HG03039 (cell line): ENCODE data around the gene CDA.

Source experiments
- ATAC-seq: cut with Tn5 transposase; IDR thresholded peaks from one replicate; pipeline ENCODE4 v1.9.1; 2021; ENCODE audit warnings: mild to moderate bottlenecking, moderate library complexity; ENCODE audit not compliant: unreplicated experiment

The CDA gene

DNA sequence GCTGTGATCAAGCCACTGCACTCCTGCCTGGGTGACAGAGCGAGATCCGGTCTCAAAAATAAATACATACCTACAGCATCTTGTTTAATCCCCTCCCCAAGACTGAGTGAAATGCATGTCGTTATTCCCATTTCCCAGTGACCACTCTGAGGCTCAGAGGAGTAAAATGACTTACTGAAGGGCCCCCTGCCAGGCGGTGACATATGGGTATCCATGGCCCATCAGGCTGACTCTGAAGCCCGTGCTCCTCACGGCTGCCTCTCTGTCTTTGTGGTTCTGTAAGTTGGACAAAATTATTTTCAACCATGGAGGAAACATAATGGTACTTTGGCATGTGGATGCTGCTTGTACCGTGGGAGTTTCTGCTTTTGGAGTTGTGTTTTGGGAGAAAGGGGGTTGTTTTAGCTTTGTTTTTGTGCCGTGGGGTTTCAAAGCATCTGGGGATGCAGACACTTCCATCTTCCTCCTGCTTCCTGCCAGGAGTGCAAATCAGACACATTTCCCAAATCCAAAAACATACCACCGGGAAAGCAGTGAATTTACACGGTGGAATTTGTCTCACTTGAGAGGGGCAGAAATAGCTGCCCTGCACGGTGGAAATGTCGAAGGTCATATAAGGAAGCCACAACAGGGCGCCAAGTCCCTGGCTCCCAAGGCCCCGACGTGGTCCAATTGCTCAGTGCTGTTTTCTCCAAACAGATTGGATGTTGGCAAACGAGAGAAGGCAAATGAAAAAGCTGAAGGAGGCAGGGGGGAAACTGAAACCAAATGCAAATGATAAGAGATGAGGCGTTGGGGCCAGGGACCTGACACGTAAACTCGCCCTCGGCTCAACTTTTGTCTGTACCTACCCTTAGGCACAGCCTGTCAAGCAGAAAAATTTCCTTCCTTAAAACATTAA, 27.3 kb downstream of the CDA start:
- ATAC-seq, result no peak

DNA sequence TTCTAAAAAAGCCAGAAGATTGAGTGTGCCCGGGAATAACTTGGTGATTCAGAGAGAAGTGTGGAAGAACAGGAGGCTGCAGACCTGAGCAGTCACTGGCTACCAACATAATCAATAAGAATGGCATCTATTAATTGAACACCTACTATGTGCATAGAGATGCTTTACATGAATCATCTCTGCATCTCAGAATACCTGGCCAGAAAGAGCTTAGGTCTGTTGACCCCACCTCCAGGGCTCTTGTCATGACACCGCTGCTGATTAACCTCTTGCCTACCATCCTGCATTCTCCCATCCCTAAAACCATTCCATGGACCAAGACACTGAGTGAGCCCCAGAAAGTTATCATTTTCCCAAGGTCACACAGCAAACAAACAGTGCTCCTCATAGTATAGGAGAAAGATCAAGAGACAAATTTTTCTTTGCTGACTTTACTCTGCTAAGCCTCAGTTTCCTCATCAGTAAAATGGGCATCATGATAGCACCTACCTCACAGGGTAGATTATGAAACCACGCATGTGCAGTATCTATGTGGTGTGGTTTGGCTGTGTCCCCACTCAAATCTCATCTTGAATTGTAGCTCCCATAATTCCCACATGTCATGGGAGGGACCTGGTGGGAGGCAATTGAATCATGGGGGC, 28.1 kb downstream of the CDA start:
- no peak for ATAC-seq

DNA sequence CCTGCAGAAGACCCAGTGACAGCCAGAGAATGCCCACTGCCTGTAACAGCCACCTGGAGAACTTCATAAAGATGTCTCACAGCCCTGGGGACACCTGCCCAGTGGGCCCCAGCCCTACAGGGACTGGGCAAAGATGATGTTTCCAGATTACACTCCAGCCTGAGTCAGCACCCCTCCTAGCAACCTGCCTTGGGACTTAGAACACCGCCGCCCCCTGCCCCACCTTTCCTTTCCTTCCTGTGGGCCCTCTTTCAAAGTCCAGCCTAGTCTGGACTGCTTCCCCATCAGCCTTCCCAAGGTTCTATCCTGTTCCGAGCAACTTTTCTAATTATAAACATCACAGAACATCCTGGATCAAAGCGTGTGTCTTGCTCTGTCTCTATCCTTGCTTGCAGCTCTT, 29.7 kb downstream of the CDA start:
- ATAC-seq, result no peak

DNA sequence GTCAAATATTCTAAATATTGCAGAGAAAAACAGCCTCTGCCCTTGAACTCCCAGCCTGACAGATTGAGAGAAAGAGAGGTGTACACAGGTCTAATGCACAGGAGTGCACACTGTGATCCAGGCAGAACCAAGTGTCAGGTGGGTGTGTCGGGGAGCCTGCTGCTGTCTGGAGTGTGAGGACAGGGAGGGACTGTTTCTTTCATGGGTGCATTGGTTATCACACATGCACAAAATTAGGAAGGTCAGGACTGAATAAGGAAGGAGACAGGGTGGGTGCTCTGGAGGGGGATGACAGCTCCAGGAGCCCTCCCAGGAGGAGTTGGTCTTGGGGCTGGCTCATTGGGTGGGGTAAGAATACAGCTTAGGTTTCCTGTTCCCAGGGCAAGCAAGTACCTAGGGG, 31.1 kb downstream of the CDA start:
- no peak for ATAC-seq

DNA sequence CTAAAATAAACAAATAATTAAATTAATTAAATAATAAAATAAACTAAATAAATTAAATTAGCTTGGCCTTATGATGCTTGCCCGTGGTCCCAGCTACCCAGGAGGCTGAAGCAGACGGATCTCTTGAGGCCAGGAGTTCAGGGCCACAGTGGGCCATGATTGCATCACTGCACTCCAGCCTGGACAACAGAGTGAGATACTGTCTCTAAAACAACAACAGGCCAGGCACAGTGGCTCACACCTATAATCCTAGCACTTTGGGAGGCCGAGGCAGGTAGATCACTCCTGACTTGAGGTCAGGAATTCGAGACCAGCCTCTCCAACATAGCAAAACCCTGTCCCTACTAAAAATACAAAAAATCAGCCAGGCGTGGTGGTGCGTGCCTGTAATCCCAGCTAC, 32.1 kb downstream of the CDA start:
- ATAC-seq, result no peak

DNA sequence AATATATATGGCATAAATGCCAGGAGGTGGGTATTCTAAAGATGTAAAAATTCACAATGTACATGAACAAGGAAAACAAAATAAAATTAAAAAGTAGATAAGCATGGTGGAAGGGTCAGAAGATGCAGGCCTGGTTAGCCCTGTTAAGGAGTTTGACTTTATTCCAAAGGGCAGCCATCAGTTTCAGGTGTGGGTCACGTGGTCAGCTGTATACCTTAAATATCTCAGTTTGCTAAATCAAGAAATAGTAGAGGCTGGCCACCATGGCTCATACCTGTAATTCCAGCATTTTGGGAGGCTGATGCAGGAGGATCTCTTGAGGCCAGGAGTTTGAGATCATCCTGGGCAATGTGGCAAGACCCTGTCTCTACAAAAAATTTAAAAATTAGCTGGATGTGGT, 35.8 kb downstream of the CDA start:
- ATAC-seq, result no peak

DNA sequence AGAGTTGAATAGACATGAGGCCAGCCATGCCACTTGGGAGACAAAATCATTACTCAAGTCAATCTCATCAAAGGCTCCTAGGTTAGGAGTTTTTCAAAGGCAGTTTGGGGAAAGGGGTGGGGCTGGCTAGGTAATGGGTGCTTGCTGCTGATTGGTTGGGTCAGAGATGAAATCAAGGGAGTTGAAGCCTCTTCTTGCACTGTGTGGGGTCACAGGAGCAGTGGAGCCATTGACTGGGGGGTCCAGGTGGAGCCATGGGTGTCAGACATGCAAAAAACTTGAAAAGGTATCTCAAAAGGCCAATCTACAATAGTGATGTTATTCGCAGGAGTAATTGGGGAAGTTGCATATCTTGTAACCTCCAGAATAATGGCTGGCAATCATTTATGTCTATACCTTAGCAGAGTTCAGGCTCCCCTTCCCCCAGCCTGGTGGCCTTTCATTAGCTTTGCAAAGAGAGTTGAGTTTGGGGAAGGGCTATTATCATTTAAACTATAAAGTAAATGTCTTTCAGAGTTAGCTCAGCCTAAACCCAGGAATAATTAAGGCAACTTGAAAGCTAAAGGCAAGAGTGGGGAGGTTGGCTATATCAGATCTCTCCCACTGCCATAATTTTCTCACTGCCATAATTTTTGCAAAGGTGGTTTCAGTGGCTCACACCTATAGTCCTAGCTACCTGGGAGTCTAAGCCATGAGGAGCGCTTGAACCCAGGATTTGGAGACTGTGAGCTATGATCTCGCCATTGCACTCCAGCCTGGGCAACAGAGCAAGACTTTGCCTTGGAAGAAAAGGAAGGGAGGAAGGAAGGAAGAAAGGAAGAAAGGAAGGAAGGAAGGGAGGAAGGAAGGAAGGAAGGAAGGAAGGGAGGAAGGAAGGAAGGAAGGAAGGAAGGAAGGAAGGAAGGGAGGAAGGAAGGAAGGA, 36.5 kb downstream of the CDA start:
- ATAC-seq, result no peak

DNA sequence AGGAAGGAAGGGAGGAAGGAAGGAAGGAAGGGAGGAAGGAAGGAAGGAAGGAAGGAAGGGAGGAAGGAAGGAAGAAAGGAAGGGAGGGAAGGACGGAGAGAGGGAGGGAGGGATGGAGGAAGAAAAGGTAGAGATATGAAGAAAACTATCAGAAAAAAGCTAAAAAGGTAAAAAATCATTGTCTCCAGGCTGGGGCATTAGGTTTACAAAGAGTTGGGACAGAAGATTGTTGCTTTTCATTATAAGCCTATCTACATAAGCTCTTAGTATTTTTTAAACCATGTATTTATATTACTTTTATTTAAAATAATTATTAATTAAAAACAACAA, 37.2 kb downstream of the CDA start:
- ATAC-seq, result no peak

DNA sequence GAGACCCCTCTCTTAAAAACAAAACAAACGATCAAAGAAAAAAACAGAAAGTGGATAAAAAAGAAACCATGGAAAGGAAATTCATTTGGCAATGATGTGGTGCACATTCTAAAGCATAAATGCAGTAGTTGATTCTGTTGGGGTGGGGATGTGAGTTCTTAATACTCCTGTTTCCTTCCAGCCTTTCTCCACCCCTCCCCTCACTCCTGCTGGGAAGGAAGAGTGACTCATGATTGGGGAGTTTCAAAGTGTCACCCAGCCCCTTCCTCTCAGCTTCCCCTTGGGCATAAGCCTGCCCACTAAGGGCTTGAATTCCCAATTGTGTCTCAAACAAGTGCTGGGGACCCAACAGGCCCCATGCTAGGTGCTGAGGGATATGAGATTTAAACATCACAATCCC, 37.6 kb downstream of the CDA start:
- no peak for ATAC-seq

DNA sequence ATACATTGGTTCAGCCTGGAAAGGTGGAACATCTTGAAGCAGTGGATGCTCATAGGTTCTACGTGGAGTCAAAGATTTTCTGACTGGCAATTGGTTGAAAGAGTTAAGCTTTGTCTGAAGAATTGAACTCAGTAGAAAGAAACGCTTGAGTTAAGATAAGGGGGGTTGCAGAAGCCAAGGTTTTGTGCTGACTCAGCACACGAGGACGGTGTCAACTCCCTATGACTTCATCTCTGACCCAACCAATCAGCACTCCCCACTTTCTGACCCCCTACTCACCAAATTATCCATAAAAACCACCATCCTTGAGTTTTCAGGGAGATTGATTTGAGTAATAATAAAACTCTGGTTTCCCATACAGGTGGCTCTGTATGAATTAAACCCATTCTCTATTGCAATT, 41.8 kb downstream of the CDA start:
- ATAC-seq, result no peak

DNA sequence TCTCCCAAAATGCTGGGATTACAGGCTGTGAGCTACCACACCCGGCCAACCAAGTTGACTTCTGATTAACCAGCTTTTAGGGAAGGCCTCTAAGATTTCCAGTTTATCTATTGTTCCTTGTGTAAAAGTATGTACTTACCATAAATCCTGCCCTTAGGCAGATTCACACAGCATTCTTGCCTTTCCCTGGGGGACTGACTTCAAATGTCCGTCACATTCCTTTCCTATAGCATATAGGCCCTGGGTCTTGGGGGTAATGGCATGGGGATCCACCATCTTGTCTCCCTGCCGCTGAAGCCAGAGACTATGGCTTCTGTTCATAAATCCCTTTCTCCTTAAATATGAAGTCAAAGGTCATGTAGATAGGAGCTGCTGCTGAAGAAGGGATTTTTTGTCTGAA, 43.5 kb downstream of the CDA start:
- ATAC-seq, result no peak

DNA sequence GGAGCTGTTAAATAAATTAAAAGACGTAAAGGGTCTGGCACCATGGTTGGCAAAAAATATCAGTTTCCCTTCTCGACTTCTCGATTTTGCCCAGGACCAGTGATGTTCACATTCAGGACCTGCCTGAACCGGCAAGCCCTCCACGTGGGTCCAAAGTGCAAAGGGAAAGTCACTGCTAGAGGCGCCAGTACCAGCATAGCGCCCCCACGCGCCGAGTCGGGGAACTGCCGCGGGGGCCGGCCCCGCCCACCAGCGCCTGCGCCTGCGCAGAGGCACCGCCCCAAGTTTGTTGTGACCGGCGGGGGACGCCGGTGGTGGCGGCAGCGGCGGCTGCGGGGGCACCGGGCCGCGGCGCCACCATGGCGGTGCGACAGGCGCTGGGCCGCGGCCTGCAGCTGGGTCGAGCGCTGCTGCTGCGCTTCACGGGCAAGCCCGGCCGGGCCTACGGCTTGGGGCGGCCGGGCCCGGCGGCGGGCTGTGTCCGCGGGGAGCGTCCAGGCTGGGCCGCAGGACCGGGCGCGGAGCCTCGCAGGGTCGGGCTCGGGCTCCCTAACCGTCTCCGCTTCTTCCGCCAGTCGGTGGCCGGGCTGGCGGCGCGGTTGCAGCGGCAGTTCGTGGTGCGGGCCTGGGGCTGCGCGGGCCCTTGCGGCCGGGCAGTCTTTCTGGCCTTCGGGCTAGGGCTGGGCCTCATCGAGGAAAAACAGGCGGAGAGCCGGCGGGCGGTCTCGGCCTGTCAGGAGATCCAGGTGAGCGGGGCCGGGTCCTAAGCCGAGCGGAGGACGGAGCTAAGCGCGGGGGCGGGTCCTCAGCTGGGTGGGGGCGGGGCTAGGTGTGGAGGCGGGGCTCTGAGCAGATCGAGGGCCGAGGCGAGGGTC, 44.5 kb downstream of the CDA start, which contains the start of gene PINK1:
Gene PINK1 (plus strand): TSS at position 269 of the 875 bp plus-strand sequence. CDS start 91 bp downstream, at position 360.
- no peak for ATAC-seq

DNA sequence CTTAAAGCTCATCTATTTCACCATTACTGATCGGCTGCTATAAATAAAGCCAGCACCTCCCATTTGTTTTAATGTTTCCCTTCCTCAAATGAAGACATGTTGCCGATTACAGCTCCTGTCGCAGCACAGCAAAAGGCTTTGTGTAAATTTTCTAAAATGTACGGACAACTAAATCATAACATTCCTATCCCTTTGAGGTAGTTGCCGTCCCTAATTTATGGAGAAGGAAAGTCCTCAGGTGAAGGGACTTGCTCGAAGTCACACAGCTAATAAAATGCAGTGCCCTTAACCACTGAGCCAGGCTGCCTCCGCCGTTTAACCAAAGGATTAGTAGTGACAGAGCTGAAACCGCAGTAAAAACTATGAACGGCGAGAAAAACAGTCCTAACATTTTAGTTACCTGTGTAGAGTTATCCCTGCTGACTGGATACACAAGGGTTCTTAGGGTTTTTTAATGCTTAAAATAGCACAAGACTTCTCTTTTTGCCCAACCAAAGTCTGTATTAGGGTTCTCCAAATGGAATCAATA, 45.2 kb downstream of the CDA start:
- ATAC-seq, result no peak

DNA sequence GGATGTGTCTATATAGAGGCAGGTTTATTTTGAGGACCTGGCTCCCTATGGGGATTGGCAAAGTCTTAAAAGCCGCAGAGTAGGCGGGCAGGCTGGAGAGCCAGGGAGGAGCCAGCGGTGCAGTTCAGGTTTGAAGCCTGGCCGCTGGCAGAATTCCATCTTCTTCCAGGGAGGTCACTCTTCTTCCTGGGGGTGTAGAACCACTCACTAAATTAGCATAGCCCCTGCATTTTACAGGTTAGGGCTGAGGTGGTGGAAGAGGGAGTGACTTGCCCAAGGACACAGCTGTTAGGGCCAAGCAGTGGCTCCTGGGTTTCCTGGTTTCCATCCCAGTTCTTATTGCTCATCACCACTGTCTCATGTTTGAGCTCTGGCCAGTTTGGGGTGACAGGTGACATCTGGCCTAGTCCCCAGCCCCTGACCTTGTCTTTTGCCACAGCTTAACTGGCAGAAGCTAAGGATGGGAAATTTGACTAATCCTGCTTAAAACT, 45.7 kb downstream of the CDA start:
- ATAC-seq, result no peak

DNA sequence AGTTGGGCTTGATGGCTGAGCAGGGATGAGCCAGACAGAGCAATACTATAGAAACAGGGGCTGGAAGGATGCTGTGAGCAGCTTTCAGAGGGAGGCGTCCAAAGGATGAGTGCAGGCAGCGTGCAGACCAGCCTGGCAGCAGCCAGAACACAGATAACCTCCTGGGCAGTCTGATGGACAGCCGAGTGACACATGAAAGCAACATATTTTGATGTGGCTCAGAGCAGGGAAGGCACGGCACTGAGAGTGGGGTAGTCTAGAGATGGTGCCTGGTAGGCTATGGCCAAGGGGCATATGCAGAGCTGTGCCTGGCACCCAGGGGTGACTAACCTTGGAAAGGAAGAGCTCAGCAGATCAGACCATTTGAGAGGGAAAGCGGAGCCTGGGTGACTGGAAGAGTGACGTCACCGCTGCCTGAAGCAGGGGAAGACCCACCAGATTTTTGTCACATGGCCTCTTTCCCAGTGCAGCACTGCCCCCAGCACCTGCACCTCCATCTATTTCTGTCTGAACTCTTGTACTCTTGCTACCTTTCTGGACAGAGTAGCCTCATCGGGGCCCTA, 48.0 kb downstream of the CDA start:
- ATAC-seq, result no peak

DNA sequence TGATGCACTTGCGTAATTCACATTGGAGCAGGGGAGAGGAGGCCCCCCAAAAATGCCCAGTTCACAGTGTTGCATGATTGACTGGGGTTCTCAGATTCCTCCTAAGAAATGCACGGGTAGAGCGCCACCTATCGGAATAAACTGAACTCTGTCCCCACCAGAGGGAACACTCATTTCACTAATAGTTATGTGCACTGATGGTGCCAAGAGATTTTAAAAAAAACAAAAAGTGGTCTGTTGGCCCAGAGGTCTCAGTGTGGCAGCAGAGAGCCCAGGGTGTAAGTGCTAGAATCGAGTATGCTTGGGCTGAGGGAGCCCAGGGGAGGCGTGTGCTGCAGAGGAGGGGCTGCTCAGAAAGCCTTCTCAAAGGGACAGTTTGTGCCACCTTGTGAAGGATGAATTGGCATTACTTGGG, 51.3 kb downstream of the CDA start:
- ATAC-seq, result no peak

DNA sequence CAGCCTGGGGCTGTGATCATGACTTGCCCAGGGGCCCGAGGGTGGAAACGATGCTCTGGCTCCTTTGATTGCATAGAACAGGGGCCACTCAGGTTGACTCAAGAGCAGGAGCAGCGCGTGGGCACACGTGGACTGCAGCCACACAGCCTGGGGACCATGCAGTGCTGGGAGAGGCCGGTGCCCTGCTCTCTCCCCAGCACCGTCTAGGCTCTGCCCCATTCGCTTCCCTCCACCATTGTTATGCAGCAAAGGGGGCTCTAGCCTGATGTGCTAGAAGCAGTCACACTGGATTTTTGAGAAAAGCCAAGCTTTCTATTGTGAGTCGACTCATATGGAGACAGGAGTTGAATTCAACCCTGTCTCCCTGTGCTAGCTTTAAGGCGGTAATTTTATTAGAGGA, 53.1 kb downstream of the CDA start:
- ATAC-seq, result no peak

DNA sequence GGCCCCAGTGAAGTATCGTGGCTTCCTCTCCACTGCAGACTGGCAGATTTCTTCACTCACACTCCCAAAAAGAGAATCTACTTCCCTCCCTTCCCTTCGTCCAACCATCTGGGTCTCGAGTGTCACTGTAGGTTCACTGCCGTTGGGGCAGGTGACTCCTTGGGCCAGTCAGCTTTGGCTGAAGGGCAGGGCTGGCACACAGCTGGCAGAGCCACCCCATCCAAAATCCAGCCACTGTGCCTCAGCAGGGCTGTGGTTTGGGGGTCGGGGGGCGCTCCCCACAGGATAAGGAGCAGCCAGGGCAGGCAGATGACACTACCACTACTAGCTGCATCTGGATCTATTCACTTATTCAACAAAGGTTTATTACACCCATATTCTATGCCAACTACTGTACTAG, 54.2 kb downstream of the CDA start:
- no peak for ATAC-seq

DNA sequence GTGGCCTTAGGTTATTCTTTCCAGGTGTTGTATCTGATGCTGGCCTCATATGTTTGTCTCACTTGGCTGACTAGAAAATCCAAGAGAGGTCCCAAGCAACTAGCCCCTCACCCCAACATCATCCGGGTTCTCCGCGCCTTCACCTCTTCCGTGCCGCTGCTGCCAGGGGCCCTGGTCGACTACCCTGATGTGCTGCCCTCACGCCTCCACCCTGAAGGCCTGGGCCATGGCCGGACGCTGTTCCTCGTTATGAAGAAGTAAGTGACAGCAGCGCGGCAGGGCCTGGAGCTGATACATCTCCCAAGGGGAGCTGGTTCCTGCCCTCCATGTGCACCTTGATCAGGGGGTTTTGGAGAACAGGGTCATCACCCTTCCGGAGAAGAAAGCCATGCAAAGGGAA, 55.5 kb downstream of the CDA start:
- no peak for ATAC-seq

DNA sequence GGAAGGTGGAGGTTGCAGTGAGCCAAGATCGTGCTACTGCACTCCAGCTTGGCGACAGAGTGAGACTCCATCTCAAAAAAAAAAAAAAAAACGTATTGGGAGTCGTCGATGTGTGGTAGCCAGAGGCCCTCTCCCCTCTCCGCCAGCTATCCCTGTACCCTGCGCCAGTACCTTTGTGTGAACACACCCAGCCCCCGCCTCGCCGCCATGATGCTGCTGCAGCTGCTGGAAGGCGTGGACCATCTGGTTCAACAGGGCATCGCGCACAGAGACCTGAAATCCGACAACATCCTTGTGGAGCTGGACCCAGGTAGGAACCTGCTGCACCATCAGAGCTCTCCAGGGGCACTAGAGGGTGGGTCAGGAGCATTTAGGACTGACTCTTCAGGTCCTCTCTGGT, 56.5 kb downstream of the CDA start:
- no peak for ATAC-seq
